Measurements from ENCODE around the gene PSAPL1.

DNA sequence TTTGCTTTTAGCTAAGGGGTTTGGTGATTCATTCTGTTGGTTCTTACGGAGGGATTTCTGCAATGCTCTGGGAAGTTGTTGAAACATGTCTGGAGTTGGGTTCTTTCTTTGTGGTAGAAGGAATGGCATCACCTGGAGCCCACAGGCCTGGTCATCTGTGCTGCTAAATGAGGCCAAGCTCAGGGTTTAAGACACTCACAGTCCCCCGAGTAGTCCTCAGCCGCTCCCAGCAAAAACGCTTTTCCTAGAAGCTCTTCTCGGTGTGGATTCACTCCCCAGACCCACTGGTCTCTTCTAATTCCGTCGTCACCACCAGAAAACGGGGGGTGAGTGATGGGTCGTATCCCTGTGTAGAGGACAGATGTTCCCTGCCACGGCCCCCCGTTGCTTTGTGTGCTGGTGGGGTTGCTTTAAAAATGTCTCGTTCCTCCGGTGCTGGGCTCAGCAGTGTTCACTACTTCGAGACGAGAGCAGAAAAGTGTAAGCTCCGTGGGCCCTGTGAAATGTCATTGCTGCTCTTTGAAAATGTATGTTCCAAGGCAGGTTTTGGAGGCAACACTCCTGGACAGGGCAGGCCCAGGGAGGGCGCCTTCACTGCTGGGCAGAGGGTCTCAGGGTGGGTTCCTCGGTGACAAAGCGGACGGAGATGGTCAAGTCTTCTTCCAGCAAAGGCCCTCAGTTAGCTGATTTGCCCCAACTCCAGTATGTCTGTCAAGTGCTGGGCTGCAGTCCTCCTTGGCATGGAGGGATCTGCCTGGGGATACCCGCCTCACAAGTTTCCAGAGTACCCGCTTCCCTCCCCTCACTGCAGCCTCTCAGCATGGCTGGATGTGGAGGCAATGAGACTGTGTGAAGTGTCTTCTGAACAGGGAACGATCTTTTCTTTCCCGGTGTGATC is 37.3 kb downstream of the PSAPL1 start:
- TF ChIP-seq, protein P1, sequence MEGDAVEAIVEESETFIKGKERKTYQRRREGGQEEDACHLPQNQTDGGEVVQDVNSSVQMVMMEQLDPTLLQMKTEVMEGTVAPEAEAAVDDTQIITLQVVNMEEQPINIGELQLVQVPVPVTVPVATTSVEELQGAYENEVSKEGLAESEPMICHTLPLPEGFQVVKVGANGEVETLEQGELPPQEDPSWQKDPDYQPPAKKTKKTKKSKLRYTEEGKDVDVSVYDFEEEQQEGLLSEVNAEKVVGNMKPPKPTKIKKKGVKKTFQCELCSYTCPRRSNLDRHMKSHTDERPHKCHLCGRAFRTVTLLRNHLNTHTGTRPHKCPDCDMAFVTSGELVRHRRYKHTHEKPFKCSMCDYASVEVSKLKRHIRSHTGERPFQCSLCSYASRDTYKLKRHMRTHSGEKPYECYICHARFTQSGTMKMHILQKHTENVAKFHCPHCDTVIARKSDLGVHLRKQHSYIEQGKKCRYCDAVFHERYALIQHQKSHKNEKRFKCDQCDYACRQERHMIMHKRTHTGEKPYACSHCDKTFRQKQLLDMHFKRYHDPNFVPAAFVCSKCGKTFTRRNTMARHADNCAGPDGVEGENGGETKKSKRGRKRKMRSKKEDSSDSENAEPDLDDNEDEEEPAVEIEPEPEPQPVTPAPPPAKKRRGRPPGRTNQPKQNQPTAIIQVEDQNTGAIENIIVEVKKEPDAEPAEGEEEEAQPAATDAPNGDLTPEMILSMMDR (IDR thresholded peaks at IDR 0.05; ENCODE audit: poor library complexity, severe bottlenecking), result no peak
- TF ChIP-seq EZH2 (IDR thresholded peaks at IDR 0.05; ENCODE audit: borderline replicate concordance, insufficient read depth, low read length, poor library complexity, severe bottlenecking) (no peak), SMC3 (conservative IDR thresholded peaks at IDR 0.05; ENCODE audit: poor library complexity) (no peak), RAD21 (conservative IDR thresholded peaks at IDR 0.05) (no peak), POLR2AphosphoS5 (IDR thresholded peaks at IDR 0.05) (no peak)
